HG02642 (cell line): ENCODE measurements around the gene DTHD1.

Experiments
- ATAC-seq: cut with Tn5 transposase; IDR thresholded peaks from one replicate; pipeline ENCODE4 v1.9.1; 2021; ENCODE audit warnings: mild to moderate bottlenecking; ENCODE audit not compliant: unreplicated experiment, poor library complexity

DTHD1 gene

GRCh38 chr4:36338973-36339372 is 57.6 kb downstream of the DTHD1 start:
- no peak for ATAC-seq

GRCh38 chr4:36341936-36342335 is 60.5 kb downstream of the DTHD1 start:
- ATAC-seq, result no peak

DNA sequence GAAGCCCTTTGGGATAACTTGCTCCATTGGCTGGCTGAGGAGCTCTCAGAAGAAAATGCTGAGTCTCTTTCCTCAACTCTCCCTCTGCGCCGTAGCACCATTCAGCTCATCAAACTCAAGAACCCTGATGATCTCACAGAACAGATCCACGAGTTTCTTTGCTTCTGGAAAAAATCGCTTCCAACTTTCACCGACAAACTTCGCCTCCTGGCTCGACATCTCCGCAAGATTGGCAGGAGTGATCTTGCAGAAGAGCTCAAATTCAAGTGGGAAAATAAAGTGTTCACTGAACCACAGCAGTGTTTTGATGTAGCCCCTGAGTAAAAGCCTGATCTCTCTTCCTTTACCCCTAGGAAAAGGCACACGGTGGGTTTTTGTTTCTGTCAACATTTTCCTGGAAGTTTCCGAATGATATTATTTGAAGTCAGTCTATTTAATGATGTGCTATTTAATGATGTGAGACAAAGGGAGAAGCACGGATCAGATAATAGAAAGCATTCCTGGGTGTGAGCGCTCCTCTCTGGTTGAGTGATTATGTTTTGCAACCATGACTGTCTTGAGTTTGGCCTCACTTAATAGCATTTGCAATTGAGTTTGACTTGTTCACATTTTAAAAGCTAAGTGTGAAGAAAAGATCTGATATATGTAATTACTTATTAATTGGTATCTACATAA is 62.2 kb downstream of the DTHD1 start:
- no peak for ATAC-seq

DNA sequence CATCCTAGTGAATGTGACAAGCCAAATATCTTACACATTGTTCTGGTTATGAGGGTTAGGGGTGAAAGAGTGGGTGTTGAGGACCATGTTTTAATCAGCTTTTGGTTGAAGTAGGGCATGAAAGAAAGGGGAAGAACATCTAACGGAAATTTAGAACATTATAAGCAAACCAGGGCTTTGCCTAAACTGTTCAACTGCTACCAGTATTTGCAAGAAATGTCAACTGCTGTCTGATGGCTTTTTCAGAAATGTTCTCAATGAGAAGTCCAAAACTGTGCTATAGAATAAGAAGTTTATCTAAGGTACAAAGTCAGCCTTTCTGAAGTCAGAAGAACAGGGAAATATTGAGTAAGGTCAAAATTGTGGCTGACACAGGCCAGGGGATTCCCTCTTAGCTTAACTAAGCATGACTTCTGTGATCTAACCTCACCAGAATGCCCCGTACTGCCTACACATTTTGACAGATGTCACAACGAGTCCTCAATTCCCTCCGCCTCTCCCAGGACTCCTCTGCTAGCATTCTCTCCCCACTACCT is 67.1 kb downstream of the DTHD1 start:
- ATAC-seq, result peak; percentile 94

DNA sequence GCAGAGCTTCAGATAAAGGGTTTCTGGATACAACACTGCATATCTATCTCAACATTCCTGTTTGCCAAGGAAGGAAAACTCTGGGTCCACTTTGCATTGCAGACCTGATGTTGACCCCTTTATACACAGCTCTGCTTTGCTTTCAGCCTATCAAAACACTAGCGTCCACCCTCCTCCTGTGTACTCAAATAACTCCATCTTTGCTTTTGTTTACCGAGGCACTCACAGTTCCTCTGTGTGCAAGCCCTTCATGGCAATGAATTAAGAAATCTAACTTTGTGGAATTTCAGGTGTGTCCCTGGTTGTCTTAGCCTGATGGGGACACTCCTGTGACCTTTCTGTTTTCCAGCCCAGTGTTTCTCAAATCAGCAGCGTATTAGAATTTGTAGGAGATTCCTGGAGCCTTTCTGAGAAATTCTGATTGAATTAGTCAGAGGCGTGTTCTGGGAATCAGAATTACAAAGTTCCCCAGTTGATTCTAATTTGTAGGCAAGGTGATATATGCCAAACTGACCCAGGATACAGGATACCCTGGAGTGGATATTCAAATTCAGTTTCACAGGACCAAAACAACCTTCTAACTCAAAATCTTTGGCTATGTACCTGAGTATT is 68.6 kb downstream of the DTHD1 start:
- no peak for ATAC-seq

DNA sequence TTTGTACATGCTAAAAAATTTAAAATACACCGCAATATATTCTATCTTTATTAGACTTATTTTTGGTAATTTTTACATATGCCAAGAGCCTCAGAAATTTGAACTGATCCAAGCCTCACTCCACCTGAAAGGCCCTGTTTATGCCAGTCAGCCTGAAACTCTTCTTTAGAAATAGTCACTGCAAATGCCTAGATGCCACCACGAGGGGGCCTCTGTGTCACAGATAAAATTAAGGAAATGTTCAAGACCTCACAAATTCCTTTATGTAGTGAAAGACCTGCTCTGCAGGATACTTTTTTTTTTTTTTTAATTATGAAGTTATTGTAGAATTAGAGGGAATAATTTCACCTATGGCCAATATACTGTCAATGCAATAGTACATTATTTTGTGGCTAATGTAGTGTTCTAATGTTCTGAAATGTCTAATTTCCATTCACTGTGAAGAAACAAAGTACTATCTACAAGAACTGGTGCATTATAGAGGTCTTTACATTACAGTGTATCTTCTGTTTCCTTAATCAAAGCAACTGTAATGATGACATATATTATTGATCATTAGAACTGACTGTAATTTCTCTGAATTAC is 69.8 kb downstream of the DTHD1 start:
- peak; percentile 52 for ATAC-seq

GRCh38 chr4:36353998-36354397 is 72.6 kb downstream of the DTHD1 start:
- no peak for ATAC-seq

DNA sequence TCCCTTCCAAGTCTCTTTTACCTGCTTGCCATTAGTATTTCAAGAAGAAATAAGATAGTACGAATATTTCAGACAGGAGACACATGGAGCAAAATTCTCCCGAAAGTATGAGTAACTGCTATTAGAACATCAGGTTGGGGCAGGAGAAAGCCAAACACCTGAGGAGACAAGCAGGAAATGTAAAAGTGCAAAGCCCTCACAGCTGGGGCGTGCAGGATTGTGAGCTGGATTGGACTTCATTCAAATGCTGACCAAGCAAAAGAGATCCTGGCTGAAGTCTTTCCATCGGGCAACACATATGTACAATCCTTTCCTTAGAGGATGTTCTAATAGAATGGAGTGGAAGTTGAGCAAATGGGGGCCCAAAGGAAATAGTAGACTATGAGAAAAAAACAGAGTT is 76.8 kb downstream of the DTHD1 start:
- no peak for ATAC-seq

- no peak for ATAC-seq
Measured at GRCh38 chr4:36360755-36361154, 79.3 kb downstream of the DTHD1 start.

- ATAC-seq, result no peak
Measured at GRCh38 chr4:36363024-36363423, 81.6 kb downstream of the DTHD1 start.

DNA sequence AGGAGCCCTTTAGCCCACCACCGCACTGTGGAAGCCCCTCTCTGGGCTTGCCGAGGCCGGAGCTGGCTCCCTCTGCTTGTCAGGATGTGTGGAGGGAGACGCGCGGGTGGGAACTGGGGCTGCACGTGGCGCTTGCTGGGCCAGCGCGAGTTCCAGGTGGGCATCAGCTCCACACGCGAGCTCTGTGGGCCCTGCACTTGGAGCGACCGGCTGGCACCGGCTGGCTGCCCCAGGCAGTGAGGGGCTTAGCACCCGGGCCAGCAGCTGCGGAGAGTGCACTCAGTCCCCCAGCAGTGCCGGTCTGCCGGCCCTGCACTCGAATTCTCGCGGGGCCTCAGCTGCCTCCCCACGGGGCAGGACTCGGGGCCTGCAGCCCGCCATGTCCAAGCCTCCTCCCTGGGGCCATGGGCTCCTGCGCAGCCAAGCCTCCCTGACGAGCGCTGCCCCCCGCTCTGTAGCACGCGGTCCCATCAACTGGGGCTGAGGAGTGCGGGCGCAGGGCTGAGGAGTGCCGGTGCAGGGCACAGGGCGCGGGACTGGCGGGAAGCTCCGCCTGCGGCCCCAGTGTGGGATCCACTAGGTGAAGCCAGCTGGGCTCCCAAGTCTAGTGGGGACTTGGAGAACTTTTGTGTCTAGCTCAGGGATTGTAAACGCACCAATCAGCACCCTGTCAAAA is 93.6 kb downstream of the DTHD1 start:
- ATAC-seq, result no peak

- peak; percentile 87 for ATAC-seq
Measured at GRCh38 chr4:36385951-36386571, 104.6 kb downstream of the DTHD1 start.

DNA sequence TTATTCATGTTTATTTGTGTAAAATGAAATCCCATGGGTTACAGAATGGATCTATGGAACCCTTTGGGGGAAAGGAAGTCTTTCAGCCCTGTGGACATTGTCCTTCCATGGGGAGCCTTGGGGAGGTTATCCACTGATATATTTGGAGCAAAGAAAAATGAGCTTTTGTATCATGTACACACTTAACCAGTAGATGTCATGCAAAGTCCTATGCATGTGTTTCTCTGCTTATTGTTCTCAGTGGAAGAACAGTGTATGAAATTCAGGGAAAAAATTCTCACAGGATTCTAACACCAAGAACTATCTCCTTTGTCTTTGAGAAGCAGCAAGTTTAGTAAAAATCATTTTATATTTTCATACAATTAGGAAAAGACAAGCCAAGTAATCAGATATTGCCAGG is 105.3 kb downstream of the DTHD1 start:
- ATAC-seq, result no peak

- ATAC-seq, result no peak
Measured at GRCh38 chr4:36388710-36389109, 107.3 kb downstream of the DTHD1 start.

GRCh38 chr4:36391411-36391810 is 110.0 kb downstream of the DTHD1 start:
- no peak for ATAC-seq

DNA sequence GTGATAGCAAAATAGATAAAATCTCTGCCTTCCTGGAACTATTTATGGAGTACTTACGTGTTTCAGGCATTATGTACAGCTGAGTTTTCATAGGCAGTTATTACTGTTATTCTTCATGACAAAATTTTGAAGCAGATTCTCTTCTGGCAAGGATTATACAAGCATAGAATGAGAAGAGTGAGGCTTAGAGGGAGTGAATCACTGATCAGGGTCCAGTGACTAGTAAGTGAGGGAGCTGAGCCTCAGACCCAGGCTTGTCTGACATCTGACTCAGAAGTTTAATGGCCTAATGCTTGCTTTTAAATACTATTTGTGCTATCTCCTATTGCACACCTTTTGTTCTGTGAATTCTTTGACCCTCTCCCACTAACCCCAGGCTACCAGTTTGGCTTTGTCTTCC is 110.6 kb downstream of the DTHD1 start:
- ATAC-seq, result no peak

DNA sequence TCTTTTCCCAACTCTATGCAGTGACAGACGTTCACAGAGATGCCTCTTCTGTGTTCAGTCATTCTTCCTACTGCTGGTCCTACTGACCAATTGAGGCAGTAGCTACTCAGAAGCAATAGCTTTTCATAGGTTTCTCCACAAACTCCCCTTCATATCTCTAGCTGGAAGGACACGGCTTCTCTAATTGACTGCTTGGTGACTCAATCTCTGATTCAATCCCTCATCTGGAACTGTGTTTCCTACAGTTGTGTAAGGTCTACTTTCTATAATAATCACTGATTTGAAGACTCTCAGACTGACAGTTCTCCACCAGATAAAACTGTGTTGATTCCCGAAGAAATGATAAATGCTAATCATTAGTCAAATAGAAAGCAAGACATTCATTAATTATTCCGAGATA is 111.5 kb downstream of the DTHD1 start:
- ATAC-seq, result no peak
